Kidney tubule cell (primary cell): ENCODE data around the gene ALKBH8.
"Not testable (repeated sequence)": the region's sequence is repeated elsewhere in the genome, so short reads cannot be mapped to it uniquely, and the experiment has no call there.

Experiments used
- DNase-seq: peaks from one replicate; pipeline ENCODE4 v3.0.0-alpha.2; 2018; ENCODE audit warnings: low spot score

ALKBH8 gene

DNA sequence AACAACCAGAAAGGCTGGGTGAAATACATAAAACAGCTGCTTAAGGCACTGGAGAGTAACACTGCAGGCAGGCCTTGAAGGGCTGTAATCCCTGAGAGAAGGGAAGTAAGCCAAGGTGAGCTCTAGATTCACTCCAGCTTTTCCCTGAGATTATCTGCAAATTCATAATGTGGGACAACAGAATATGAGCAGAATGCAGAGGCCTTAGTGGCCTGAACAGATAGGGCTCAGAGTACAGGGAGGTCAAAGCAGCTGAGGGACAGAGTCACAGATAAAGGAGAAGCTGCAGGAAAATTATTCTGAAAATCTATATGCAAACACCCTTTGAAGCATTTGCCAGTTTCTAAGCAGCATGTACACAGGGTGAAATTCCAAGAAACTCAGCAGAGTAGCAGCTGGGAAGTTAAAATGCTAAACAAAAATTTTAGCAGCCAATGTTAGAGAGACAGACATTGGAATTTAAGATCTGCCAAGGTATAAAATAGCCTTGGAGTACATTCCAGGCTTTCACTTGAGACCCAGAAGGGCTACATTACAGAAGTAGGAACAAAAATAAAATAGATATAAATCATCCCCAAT, 59.8 kb downstream of the ALKBH8 start:
- no peak for DNase-seq

DNA sequence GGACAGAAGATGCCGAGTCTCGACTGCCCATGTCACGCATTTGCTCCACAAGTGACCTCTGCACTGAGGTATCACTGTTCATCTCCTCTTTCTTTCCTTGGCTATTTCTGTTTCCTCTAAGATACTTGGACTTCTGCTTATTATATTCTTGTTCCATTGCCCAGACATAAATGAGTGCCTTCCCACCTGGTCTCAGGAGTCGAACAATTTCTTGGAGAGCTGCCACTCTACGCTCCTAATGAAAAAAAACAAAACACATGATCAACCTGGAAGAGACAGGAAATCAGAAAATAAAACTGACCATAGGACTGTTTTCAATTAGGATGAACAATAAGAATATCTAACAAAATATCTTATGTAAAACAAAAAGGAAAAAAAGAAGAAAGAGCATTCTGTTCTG, 60.6 kb downstream of the ALKBH8 start:
- no peak for DNase-seq

DNA sequence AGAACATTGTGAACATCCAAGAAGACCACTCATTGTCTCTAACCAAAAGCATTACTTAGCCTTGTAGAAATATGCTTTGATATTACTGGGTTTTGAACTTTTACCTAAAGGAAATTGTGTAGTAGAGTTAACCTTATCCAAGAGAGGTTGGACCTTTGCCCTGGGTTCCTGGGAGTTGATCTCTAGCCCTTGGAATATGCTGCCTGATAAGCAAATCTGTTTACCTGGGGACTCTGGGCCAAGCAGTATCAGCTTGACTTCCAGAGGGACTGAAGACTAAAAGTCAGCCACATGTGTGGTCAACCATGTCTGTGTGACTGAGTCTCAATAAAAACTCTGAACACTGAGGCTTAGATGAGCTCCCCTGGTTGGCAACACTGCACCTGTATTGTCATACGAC, 63.8 kb downstream of the ALKBH8 start:
- DNase-seq, result no peak

DNA sequence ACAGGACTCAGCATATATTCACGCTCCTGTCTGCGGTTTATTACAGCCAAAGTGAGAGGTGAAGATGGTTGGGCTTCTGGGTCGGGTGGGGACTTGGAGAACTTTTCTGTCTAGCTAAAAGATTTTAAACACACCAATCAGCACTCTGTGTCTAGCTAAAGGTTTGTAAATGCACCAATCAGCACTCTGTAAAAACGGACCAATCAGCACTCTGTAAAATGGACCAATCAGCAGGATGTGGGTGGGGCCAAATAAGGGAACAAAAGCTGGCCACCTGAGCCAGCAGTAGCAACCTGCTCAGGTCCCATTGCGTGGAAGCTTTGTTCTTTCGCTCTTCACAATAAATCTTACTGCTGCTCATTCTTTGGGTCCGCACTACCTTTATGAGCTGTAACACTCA, 68.2 kb downstream of the ALKBH8 start:
- DNase-seq, result not testable (repeated sequence)

DNA sequence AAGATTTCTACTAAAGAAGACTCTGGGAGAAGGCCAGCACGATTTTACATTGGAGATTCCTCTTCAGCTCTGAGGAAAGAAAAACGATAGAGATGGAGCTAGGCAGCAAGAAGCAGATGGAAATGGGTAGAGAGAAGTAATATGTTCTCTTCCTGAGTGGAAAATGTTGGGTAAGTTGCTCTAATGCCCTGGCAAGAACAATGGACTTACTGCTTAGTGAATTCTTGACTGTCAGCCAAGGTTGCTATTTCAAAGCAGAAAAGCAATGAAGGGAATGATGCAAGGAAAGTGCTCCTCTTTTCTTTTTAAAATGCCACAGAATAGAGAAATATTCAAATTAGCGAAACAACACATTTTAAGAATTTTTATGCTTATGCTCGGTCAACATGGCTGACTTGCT, 69.5 kb downstream of the ALKBH8 start:
- DNase-seq, result peak; percentile 25

DNA sequence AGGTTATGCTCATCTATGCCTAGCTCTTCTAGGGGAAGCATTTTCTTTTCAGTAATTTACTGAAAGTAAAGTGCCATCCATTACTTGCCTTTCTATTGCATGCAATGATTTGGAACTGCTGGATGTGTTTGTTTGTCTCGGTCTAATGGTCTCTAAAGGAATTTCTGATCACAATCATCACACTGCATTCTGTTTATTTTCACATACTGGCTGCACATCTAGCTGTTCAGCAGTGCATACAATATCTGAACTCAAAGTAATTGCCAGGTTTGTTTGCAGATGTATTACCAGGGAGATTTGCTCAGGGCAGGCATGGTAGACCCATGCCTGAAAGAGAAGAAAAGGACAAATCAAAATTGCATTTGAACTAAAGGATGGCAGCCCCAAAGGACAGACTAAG, 71.5 kb downstream of the ALKBH8 start:
- peak; percentile 37 for DNase-seq

DNA sequence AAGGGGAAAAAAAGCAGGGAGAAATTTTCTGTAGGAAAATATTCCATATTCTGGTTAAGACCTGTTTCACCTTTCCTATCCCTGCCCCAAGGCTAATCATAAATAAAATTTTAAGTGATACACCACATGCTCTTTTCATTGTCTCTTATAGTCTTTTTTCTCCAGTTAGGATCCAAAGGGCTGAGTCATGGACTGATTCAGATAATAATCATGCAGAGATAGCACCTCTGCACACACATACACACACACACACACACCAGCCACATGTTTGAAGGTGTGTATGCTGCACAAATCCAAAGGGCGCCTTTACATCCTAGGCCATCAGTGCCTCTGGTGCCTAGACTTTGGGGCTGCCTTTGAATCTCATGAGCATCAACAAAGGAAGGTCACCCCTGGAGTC, 72.4 kb downstream of the ALKBH8 start:
- DNase-seq, result peak; percentile 82

DNA sequence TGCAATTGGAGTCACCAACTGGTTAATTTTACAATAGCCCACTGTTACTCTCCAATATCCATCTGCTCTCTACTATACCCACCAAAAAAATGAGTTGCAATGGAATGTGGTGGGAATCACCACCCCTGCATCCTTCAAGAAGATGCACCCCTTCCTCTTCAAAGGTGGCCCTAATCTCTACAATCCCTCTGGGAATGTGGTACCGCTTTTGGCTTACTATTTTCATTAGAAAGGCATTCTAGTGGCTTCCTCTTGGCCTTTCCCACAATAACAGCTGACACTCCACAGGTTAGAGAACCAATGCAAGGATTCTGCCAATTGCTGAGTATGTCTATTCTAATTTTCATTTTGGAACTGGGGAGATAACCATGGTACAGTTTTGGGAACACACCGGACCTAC, 74.7 kb downstream of the ALKBH8 start:
- no peak for DNase-seq

DNA sequence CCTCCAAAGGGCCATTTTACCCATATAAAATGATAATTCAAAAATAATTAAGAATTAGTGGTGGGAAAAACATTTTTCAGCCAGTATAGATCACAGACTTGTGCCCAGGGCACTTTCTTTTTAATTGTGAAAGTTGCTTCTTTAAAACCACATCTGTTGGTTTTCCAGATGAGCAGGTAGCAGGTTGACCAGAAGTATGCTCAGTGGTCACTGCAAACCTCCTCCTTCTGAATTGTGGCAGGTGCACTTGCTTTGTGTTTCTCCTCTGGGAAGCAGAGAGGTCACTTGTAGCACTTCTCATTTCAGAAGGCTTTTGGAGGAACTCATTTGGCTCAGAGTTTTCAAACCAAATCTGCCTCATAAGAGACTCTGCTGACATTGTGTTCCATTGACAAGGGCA, 83.3 kb downstream of the ALKBH8 start:
- DNase-seq, result no peak

DNA sequence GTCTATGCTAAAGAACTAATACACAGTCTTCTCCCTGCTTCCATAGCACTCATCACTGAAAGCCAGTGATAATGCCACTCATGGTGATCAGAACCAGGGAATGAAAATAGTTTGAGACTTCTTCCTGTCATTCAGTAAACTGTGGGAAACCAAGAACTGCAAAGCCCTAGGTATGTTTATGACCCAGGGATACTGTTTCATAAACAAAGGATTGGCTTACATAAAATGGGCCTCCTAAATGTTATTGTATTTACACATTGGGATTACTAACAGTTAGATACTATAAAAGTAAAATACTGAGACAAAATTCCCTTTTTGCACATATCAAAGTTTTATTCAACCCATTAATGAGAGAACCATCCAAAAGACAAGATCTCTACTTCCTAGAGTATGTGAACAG, 86.6 kb downstream of the ALKBH8 start:
- no peak for DNase-seq

DNA sequence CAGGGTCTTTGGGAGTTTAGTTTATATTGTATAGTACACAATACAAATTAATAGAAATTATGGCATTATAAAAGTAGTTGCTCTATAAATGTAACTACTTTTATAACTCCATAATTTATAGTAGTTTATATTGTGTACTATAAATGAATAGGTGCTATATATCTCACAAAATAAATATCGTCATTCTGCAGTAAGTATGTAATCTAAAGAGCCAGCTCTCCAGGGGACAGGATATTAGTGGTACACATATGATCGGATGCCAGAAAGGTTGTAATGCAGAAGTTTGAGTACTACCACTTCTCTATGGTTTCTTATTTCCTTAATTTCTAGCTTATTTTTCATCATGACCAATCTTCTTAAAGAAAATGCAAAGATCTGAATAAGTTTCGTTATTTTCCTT, 87.7 kb downstream of the ALKBH8 start:
- no peak for DNase-seq

DNA sequence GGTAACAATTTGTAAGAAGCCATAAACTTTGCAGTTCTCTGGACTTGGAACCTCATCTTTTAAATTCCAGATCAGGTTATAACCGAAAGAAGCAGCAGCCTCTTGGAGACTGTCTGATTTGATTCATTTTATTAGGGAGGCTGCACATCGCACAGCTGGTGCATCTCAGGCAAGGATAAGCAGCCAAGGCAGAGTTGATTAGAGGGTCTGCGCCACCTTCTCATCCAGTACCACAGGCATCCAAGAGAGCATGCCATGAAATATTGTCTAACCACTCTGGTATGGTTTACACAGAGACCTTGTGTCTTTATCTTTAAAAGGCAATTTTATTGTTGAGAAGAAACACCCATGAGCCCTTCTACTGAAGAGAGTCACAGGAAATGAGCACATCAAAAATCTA, 91.7 kb downstream of the ALKBH8 start:
- no peak for DNase-seq

DNA sequence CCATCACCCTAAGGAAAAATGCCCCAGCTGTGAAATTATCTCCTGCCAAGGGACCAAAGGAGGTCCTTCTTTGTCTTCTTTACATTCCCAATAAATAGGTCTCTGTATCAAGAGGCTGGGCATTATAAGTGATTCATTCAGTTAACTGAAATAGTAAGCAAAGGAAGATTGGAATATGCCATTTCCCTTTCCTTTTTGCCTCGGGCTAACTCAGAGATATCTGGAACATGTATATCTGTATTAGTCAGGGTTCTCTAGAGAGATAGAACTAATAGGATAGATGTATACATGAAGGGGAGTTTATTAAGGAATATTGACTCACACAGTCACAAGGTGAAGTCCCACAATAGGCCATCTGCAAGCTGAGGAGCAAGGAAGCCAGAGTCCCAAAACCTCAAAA, 92.6 kb downstream of the ALKBH8 start:
- DNase-seq, result no peak

DNA sequence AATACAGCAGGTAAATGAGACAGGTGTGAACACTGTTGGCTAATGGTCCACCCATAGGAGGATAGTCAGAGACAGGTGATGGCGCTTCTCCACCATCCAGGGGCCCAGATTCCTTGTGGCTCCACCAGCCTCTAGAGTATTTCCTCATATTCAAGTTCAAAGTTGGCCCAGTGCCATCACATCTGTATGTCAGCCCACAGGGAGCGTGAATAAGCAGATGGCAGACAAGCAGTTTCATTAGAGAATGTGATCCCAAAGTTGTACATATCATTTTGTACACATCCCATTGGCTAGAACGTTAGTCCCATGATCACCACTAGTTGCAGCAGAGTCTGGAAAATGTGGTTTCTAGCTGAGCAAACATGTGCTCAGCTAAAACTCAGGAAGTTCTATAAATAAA, 96.9 kb downstream of the ALKBH8 start:
- DNase-seq, result peak; percentile 7

DNA sequence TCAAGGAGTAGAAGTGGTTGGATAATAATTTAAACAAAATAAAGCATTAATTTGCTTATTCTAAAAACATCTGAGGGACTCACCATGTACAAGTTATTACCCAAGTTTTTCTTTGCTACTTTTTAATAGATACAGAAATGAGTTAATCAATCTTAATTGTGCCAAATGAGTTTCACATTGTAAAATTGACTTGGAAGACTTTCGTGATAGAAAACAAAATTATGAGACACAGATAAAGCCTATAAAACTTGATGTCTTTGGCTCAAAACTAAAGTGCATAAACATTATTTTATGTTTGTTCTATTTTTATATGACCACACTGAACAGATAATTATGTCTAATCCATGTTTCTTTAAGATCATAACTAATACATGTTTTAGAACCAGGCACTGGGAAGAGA, 97.8 kb downstream of the ALKBH8 start:
- no peak for DNase-seq

DNA sequence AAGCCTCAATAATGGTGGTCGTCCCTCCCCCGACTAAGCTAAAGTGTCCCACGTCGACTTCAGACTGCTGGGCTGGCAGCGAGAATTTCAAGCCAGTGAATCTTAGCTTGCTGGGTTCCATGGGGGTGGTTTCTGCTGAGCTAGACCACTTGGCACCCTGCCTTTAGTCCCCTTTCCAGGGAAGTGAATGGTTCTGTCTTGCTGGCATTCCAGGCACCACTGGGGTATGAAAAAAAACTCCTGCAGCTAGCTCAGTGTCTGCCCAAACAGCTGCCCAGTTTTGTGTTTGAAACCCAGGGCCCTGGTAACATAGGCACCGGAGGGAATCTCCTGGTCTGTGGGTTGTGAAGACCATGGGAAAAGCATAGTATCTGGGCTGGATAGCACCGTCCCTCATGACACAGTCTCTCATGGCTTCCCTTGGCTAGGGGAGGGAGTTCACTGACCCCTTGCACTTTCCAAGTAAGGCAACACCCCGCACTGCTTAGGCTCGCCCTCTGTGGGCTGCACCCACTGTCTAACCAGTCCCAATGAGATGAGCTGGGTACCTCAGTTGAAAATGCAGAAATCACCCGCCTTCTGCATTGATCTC, 99.2 kb downstream of the ALKBH8 start:
- not testable (repeated sequence) for DNase-seq

DNA sequence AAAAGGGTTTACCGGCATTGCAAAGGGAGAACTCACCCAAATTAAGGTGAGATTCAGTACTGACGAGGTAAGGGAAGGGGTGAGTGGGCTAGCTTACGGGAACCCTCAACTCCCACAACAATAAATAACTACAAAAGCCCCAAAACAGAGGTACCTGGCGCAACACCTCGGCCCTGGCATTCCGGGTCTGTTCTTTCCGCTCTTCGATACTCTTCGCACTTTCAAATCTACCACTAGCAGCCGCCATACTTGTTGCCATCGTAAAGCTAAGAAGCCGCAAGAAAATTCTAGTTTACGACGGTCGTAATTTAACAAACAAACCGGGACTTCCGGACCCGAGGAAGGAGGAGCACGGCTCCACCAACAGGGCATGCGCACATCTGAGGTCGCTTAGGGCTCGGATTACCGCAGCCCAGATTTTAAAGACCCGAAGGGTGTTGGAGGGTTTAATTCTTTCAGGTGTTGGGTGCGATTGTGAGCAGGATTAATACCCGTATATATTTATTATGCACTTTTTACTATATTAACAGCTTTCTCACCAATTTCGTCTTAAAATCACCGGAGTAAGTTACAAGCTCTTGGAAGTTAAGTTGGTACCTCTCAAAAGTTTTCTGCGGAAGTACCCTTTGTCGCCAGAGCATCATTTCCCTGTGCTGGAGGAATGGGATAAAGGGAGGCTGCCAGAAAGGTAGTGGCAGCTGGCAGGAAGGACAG, 107.8 kb downstream of the ALKBH8 start, which contains the start of gene CWF19L2:
Gene CWF19L2 (minus strand): TSS at position 268 of the 714 bp plus-strand sequence. CDS start 9 bp downstream, at position 259.
- DNase-seq, result peak; percentile 97

DNA sequence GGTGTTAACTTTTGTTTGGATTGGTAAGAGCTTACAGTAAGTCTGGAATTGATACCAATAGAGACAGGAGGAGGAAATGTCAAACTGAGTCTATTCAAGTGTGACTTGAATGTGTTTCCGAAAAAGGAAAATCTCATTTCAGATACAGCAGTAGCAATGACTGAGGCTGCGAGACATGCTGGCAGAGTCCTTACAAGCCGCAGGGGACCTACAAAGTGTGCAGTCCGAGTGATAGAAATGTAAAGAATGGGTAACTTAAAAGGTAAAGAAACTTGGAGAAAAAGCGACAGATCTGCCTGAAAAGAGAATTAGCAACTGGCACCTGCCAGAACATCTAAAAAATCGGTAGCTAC, 108.4 kb downstream of the ALKBH8 start:
- peak; percentile 34 for DNase-seq

DNA sequence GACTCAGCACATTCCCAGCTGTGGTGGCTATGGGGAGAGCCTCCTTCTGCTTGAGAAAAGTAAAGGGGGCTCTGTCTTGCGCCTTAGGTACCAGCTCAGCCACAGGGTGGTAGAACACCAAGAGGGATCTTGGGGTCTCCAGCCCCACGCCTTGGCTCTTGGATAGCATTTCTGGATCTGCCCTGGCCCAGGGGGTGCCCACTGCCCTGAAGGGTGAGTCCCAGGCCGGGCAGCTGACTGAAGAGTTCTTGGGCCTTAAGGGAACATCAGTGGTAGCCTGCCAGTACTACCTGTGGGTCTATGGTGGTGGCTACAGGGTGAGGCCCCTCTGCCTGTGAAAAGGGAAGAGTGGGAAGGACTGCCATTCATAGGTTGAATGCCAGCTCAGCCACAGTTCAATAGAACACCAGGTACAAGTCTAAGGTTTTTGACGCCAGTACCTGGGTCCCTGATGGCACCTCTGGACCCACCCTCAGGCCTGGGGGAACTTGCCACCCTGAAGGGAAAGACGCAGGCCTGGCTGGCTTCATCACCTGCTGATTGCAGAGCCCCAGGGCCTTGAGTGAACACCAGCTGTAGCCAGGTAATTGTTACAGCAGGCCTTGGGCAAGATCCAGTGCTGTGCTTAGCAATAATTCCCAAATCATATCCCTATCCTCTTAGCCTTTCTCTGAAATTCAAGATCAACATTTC, 111.8 kb downstream of the ALKBH8 start:
- no peak for DNase-seq
